Hematopoietic multipotent progenitor cell treated with erythropoietin and hydrocortisone succinate and interleukin-3 and kit ligand, for 4 days (in vitro differentiated cells): ENCODE data around the gene AANAT.

ENCODE experiments used
- DNase-seq: peaks from one replicate; pipeline ENCODE4 v3.0.0-alpha.2; 2015

The AANAT gene

GRCh38 chr17:76442341-76443338 is 24.8 kb upstream of the AANAT start:
- DNase-seq: peak; percentile 72

- DNase-seq: peak; percentile 22
These were observed 22.7 kb upstream of the AANAT start for GRCh38 chr17:76444518-76445311.

- DNase-seq: no peak
These were observed 21.5 kb upstream of the AANAT start for GRCh38 chr17:76445697-76446448.

- DNase-seq: no peak
These were observed 20.8 kb upstream of the AANAT start for GRCh38 chr17:76446449-76447231.

GRCh38 chr17:76447931-76448652 is 19.3 kb upstream of the AANAT start:
- DNase-seq: no peak

GRCh38 chr17:76449126-76449525 is 18.3 kb upstream of the AANAT start:
- no peak for DNase-seq

GRCh38 chr17:76451506-76451905 is 15.9 kb upstream of the AANAT start:
- DNase-seq: peak; percentile 33

- no peak for DNase-seq
These were observed 15.2 kb upstream of the AANAT start for GRCh38 chr17:76452127-76452659.

- peak; percentile 96 for DNase-seq
These were observed 14.6 kb upstream of the AANAT start, which contains the start of gene UBE2O for GRCh38 chr17:76452660-76453430. Gene UBE2O (minus strand): TSS chr17:76453152. CDS start chr17:76453141, 11 bp downstream.

GRCh38 chr17:76453431-76453743 is 14.0 kb upstream of the AANAT start:
- no peak for DNase-seq

- peak; percentile 86 for DNase-seq
These were observed 8.6 kb upstream of the AANAT start for GRCh38 chr17:76458580-76459490.

- DNase-seq: no peak
These were observed 7.7 kb upstream of the AANAT start for GRCh38 chr17:76459674-76460073.

GRCh38 chr17:76461765-76462555 is 5.4 kb upstream of the AANAT start:
- no peak for DNase-seq

- no peak for DNase-seq
These were observed 4.7 kb upstream of the AANAT start for GRCh38 chr17:76462556-76463290.

GRCh38 chr17:76466775-76467130 is 650 bp upstream of the AANAT start:
- no peak for DNase-seq

- DNase-seq: no peak
These were observed 618 bp downstream of the AANAT start for GRCh38 chr17:76467809-76468633.

- no peak for DNase-seq
These were observed 1.2 kb downstream of the AANAT start for GRCh38 chr17:76468634-76469010.
